GM03348 (cell line): ENCODE results near the gene CDRT15L2.
"Not testable (repeated sequence)": the region's sequence is repeated elsewhere in the genome, so short reads cannot be mapped to it uniquely, and the experiment has no call there.

Experiments used
- DNase-seq: peaks from one replicate; pipeline ENCODE4 v3.0.0; 2012; ENCODE audit warnings: low spot score

CDRT15L2 gene

GRCh38 chr17:20579424-20579823 lies at the start of gene CDRT15L2:
CDRT15L2 (plus strand) TSS chr17:20579724; CDS start chr17:20579744, 20 bp downstream.
- DNase-seq = not testable (repeated sequence)

DNA sequence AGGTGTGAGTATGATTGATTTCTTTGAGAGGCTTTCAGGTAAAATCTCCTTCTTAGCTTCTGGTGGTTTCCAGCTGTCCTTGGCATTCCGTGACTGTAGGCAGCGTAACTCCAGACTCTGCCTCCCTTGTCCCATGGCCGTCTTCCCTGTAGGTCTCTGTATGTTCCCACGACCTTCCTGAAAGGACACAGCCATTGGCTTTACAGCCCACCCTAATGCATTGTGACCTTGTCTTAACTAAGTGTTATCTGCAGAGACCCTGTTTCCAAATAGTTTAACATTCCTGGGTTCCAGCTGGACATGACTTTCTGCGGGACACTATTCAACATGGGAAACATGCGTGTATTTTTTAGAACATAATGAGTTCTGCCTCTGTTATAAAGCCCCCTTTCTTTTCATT lies 49.4 kb upstream of the CDRT15L2 start:
- not testable (repeated sequence) for DNase-seq

DNA sequence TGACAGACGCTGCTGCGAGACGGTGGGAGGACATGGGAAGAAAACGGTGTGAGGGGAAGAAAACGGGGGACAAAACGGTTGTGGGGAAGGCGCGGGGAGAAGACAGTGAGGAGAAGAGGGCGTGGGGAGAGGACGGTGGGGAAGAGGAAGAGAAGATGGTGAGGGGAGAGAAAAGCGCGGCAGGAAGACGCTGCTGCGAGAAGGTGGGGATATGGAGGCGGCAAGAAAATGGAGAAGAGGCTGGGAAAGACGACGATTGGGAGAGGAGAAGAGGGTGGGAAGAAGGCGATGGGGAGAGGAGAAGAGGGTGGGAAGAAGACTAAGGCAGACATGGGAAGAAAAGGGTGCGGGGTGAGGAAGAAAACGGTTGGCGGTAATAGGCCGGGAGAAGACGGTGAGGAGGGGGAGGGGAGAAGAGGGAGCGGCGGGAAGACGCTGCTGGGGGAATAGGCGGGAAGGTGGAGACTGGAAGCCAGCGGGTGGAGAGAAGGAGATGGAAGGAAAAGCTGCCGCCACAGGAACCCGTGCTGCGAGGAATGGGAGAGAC lies 46.9 kb upstream of the CDRT15L2 start:
- not testable (repeated sequence) for DNase-seq

DNA sequence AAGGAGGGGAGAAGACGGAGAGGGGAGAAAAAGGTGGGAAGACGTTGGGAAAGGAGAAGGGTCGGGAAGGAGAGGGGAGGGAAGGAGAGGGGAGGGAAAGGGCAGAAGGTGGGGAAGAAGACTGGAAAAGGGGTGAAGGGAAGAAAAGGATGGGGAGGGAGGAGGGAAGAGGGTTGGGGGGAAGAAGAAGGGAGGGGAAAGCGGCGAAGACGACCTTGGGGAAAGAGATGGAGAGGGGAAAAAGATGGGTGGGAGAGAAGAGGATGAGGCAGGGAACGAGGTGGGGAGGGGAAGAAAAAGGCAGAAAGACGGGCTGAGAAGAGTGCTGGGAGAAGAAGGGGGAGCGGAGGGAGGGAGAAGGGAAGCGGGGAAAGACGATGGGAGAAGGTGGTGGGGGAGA lies 46.3 kb upstream of the CDRT15L2 start:
- not testable (repeated sequence) for DNase-seq

DNA sequence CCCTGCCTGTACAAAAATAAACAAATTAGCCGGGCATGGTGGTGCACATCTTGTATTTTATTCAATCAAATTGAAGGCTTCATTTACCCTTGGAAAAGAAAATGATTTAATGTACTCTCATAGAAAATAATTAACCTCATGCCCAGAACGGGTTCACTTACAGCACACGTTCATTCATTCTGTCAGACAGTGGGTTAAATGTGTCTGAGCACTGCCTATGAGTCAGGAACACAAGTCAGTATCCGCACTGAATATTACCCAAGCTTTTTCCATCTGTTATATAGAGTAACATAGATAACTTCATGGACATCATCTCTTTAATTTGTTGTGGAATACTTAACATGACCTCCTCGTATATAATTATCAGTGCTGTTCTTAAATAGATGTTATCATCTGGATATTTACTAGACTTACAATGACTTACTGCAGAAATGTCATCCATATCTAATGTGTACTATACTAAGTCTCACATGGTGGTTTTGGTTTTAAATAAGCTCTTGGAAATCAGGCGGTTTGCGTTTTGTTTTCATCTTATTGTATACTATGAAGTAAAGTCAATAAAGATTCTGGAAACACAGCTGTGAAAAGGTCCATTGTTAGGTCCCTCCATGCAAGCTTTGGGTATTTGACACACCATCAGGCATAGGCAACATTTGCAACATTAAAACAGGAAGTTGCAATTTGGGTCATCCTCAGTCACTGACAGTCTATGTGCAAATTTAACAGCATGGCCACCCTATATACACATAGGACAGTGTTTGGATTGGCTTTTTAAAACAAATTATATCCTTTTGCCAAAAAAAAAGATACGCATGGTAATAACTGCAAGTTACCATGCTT lies 44.6 kb upstream of the CDRT15L2 start:
- DNase-seq = not testable (repeated sequence)

DNA sequence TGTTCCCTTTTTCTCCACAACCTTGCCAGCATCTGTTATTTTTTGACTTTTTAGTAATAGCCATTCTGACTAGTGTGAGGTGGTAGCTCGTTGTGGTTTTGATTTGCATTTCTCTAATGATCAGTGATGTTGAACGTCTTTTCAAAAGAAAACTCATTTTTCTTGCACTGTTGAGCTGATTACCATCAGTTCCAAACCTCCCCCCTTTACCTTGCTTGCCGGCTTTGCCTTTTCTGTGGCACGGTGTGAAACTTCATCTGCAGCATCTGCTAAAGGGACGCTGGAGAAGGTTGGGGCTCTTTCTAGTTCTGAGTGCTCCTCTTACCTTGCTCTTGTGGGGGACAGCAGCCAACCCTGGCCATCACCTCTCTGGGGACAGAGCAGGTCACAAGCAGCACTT lies 39.1 kb upstream of the CDRT15L2 start:
- not testable (repeated sequence) for DNase-seq

GRCh38 chr17:20540865-20541264 lies 38.7 kb upstream of the CDRT15L2 start:
- DNase-seq = not testable (repeated sequence)

GRCh38 chr17:20541853-20542546 lies 37.5 kb upstream of the CDRT15L2 start:
- peak; percentile 17 for DNase-seq

GRCh38 chr17:20547923-20548322 lies 31.6 kb upstream of the CDRT15L2 start:
- not testable (repeated sequence) for DNase-seq

- not testable (repeated sequence) for DNase-seq
Measured at GRCh38 chr17:20552920-20553319, 26.6 kb upstream of the CDRT15L2 start.

- DNase-seq = not testable (repeated sequence)
Measured at GRCh38 chr17:20554728-20555127, 24.8 kb upstream of the CDRT15L2 start.

DNA sequence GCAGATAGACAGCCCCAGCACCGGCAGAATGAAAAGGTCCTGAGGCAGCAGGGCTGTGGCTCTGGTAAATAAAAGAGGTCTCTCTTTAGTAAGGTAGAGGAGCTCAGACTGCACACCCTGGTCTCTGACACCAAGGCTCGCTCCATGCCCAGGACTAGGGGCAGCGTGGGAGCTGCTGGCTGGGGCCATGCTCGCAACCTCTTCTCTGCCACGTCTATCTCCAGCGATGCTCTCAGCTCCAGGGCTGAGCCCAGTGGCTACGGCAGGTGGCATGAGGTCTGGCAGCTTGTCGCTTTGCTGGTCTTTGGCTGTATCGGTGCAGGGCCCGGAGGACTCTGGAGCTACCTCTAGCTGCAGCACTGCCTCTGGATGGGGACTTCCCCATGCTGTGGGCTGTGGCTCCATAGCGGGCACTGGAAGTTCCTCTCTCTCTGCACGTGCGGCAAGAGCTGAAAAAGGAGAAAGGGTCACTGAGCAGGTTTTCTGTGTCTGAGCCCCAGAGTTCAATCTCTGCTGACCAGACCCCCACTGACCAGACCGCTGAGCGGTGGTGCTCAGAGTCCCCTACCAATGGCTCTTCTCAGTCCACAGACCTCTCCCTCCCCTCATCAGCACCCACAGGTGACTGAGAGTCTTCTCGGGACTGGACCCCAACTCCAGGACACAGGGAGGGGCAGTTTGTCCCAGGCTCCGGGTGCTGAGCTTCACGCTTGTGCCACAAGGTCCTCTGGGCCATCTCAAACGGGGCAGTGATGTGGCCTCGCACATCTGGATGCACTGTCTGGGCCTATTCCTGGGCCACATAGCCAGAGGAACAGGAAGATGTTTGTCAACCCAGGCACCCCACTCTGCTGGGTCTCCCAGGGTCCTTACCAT lies 24.2 kb upstream of the CDRT15L2 start:
- DNase-seq = not testable (repeated sequence)

DNA sequence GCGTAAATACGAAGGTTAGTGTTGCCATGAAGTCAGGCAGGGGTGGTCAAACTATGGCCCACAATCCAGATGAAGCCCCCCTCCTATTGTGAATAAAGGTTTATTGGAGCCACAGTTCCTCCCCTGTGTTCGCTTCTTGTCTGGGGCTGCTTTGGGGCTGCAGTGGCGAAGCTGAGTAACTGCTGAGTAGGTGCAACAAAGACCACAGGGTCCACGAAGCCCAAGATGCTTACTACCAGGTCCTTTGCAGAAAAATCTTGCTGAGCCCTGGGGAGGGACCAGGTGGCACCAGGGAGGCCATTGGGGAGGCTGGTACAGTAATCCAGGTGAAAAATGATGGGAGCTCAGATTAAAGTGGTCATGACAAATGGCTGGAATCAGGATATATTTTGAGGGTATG lies 21.4 kb upstream of the CDRT15L2 start:
- DNase-seq = not testable (repeated sequence)

- not testable (repeated sequence) for DNase-seq
Measured at GRCh38 chr17:20559018-20559417, 20.5 kb upstream of the CDRT15L2 start.

- no peak for DNase-seq
Measured at GRCh38 chr17:20562587-20562986, 16.9 kb upstream of the CDRT15L2 start.

DNA sequence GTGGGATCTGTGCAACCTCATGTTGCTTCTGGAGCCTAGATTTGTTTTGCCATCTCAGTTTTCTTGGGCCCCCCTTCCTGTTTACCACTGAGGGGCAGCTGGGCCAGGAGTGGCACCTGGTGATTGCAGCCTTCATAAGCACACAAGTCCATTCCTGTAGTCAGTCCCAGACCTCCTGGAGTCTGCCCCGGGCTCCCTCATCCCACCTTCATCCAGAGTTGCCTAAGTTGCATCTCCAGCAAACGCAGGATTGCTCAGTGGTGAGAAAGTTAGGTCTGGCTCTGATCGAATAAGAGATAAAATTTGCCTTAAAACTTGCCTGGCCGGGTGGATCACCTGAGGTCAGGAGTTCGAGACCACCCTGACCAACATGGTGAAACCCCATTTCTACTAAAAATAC lies 14.3 kb upstream of the CDRT15L2 start:
- DNase-seq = not testable (repeated sequence)

DNA sequence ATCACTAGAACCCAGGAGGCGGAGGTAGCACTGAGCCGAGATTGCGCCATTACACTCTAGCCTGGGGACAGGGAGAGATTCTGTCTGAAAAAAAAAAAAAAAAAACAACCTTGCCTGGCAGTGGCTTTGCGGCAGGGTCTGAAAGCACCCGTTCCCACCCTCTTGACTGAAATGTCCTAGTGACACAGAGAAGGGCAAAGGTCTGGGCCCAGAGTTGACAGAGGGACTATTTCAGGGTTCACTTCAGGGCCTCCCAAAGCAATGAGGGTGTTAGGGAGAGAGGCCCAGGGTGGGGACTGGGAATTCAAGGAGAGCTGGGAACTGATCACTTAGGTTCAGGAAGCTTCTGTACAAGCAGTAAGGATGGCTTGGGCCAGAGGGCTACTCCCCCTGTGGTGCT lies 13.8 kb upstream of the CDRT15L2 start:
- DNase-seq = no peak

- not testable (repeated sequence) for DNase-seq
Measured at GRCh38 chr17:20566736-20567135, 12.8 kb upstream of the CDRT15L2 start.

DNA sequence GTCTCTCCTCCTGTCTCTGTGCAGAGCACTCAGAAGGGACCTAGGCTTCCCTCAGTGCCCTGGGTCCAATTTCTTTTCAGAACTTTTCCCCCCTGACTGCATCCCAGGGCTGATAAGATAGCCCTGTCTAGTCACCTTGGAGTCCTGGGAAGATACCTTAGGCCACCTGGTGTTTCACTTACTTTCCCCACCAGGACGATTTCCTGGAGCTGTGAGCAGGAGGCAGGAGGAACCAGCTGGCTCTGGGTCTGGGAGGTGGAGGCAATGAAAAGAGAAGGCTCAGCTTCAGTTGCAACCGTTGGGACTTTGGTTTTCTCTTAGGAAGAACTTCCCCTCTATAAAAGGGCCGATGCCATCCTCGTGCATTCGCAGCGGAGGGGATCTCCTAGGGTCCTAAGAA lies 12.1 kb upstream of the CDRT15L2 start:
- DNase-seq = not testable (repeated sequence)

DNA sequence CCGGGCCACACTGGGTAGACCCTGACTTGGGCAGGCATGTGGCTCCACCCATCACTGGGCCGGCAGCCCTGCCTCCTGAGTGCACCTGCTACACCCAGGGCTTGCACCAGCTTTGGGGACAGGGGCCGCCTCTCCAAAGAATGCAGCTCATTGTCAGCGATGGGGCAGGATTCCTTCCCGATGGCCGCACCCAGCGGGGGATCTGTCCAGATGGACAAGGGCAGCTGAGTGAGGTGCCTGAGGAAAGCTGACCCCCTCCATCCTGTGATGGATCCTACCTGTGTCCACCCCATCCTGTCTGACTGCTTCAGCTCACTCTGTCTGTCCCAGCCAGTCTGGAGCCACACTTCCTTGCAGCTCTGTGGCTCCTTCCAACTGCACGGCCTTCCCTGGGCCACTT lies 10.9 kb upstream of the CDRT15L2 start:
- DNase-seq = not testable (repeated sequence)

- not testable (repeated sequence) for DNase-seq
Measured at GRCh38 chr17:20571653-20572052, 7.9 kb upstream of the CDRT15L2 start.

GRCh38 chr17:20573216-20573615 lies 6.3 kb upstream of the CDRT15L2 start:
- DNase-seq = not testable (repeated sequence)
